Heart left ventricle (tissue), 16 donors: Measurements from ENCODE around the gene FZD10. TPM values are rescaled to one million over a fixed set of nuclear protein-coding genes. Genes with fewer than 3 reads are reported as not detected.

Experiments used
- ATAC-seq, 4 donors: fragments of 200-7000 bp; cut with Tn5 transposase; one replicate each; pipeline ENCODE4 v1.9.1; 2020 to 2022; ENCODE audit warnings: moderate library complexity in 4 of 4, mild to moderate bottlenecking in 3 of 4, moderate number of reproducible peaks in 1 of 4
- DNase-seq, 5 donors: peaks; one replicate each; pipeline ENCODE4 v3.0.0-alpha.2; 2020
- H3K27ac ChIP-seq, 12 donors: fragments of 200-600 bp; sonication (generic) in 4 of 12; one replicate each; pipeline versions ENCODE4 v1.5.0 to v1.8.0; 2016 to 2022; ENCODE audit warnings: mild to moderate bottlenecking in 2 of 12
- H3K27me3 ChIP-seq, 9 donors: fragments of 200-600 bp; sonication (generic) in 2 of 9; one replicate each; pipeline versions ENCODE4 v1.5.1 to v1.8.0; 2016 to 2022; ENCODE audit warnings: mild to moderate bottlenecking in 3 of 9
- H3K36me3 ChIP-seq, 9 donors: fragments of 200-600 bp; sonication (generic) in 2 of 9; one replicate each; pipeline versions ENCODE4 v1.5.0 to v1.8.0; 2018 to 2022; ENCODE audit warnings: mild to moderate bottlenecking in 2 of 9
- H3K4me1 ChIP-seq, 12 donors: fragments of 200-600 bp; sonication (generic) in 4 of 12; one replicate each; pipeline versions ENCODE4 v1.5.0 to v1.8.0; 2016 to 2022; ENCODE audit warnings: mild to moderate bottlenecking in 3 of 12
- H3K4me3 ChIP-seq, 12 donors: fragments of 200-600 bp; sonication (generic) in 4 of 12; one replicate each; pipeline versions ENCODE4 v1.5.0 to v1.8.0; 2017 to 2022; ENCODE audit warnings: mild to moderate bottlenecking in 9 of 12, moderate library complexity in 4 of 12
- H3K9me3 ChIP-seq, 12 donors: fragments of 200-600 bp; sonication (generic) in 4 of 12; one replicate each; pipeline versions ENCODE4 v1.5.0 to v1.8.0; 2016 to 2022; ENCODE audit warnings: mild to moderate bottlenecking in 1 of 12
- CTCF ChIP-seq, 12 donors: fragments of 200-600 bp; sonication (generic) in 4 of 12; IDR thresholded peaks; one replicate each; pipeline versions ENCODE4 v1.5.0 to v1.8.0; 2018 to 2022; ENCODE audit warnings: antibody characterized with exemption in 12 of 12, mild to moderate bottlenecking in 5 of 12
- POLR2A ChIP-seq, 2 donors: fragments of 450-650 bp; IDR thresholded peaks; one replicate each; pipeline ENCODE4 v1.6.1; 2017; ENCODE audit warnings: antibody characterized with exemption in 2 of 2, mild to moderate bottlenecking in 2 of 2, moderate library complexity in 2 of 2
- WGBS, 4 donors: extraction: QIAGEN DNeasy Blood & Tissue Kit in 2 of 4; methylation state at CpG; one replicate each; pipeline versions ENCODE4 v1.1.5 to v1.1.7; 2013 to 2018; 5-methylcytosine and 5-hydroxymethylcytosine counted together
- intact Hi-C, 10 donors: fragments of 100-400 bp; cut with DNase I; formaldehyde crosslinking; loops; one replicate each; pipeline versions ENCODE4 v1.11.1 to v1.14.2; 2022
- polyA plus RNA-seq, 2 donors: library from polyadenylated mRNA; stranded (reverse); fragments of 200-250 nt; gene quantifications; one replicate each; pipeline ENCODE4 v1.2.3, GENCODE V29; 2013
- total RNA-seq, 9 donors: library from RNA; depleted of rRNA in 2 of 9; stranded (reverse); fragments of >200 nt in 2 of 9; fragmentation: NEBNext Ultra II Directional in 3 of 9; extraction: Animal tissue kit (Norgen Biotek cat#: 25700) in 3 of 9; gene quantifications; one replicate each; pipeline versions ENCODE4 v1.1.0 to v1.2.4, GENCODE V29; 2016 to 2023
- donor health status: ischemic (EF 13 %, LVEDD 7.1; RV severe dilation, severe dysfunction).
- donor health status: healthy with polysubstance abuse.
- donor health status: DM: no; HTN: yes; CAD: no.
- donor health status: DM: no; HTN: no; CAD: no.
- donor health status: ischemic (EF 25% LVEDD 6.9; RV normal size, moderate dysfunction).
- donor health status: ischemic (EF 25% LVEDD 5.7; RV mildly dilated, moderate dysfunction).
- donor health status: healthy.
- donor health status: DM: yes; HTN: yes; CAD: no.
- donor health status: ischemic (EF 35%, LVEDD 5.7; RV mildly dilated, moderate dysfunction).
- donor health status: nonischemic (EF 11% LVEDD 7.7; RV severe dilation, severe dysfunction).
- donor health status: DM: yes; HTN: yes; CAD: no.
- donor health status: PGD.
- donor health status: ischemic (EF 29% LVEDD 5.4; RV normal size, mild dysfunction).
- donor health status: nonischemic (EF 23%, LVEDD 6.1; RV moderate dilation, normal function).

The FZD10 gene
- total and polyA plus RNA-seq, 11 donors, result 0.06 to 0.23 (median 0.10) TPM; not detected in 3

- 44 to 57% (median 53%) methylated on average over 13 of the region's 13 CpGs for WGBS, 4 donors
Observed at GRCh38 chr12:130186651-130187268, 24.5 kb downstream of the FZD10 start.

DNA sequence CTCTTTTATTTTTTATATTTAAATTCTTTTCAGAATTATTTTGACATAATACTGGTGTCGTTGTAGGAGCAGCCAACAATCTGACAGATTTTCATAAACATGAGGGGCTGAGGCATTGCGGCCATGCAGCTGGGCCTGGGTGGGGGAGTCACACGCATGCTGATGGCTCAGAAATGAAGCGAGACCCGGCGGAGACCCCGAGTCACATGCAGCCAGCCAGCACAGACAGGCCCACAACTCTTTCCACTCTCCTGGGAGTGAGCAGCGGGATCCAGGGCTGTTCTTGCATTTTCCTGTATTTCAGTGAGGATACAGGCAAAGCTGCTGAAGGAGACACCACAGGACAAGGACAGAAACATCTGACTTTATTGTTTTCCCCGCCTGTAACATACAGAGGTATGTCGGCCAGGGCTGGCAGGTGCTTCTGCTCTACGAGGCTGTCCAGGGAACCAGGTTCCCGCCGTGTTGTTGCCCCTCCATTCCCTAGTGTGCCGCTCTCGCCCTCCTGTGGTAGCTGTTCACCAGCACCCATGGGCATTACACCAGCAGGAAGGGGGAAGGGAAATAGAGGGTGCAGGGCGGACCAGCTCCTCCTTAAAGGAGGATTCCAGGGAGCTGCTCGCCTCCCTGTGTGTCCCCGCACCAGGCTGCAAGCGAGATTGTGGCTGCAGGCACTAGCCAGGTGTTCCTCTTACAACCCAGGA, 30.5 kb downstream of the FZD10 start:
- Histone ChIP-seq H3K4me1 (no peaks in the 10 kb centered on the region), H3K4me3 (no peak overlapping the region), H3K9me3 (no peaks in the 10 kb centered on the region), H3K27ac (no peak overlapping the region), H3K27me3 (peaks cover 0 to 39% (median 0%) of the 10 kb centered on the region in 9 donors), H3K36me3 (no peaks in the 10 kb centered on the region)
- intact Hi-C loops, result no loop called here
- DNase-seq, result no peak
- 54 to 59% (median 57%) methylated on average over 18 to 19 of the region's 19 CpGs for WGBS, 4 donors
- no peak for TF ChIP-seq CTCF (IDR thresholded peaks at IDR 0.05)
- TF ChIP-seq POLR2A (IDR thresholded peaks at IDR 0.05), result no peak
- ATAC-seq, result no peak

More at GRCh38 chr12:130186651-130187268, 24.5 kb downstream of the FZD10 start:
- no peak overlapping the region for H3K4me3 ChIP-seq
- H3K4me1 ChIP-seq, result no peaks in the 10 kb centered on the region
- no peak for DNase-seq
- H3K27me3 ChIP-seq, result peaks cover 0 to 16% (median 0%) of the 10 kb centered on the region in 9 donors
- no peak for ATAC-seq
- no peak for TF ChIP-seq CTCF (IDR thresholded peaks at IDR 0.05)
- TF ChIP-seq POLR2A (IDR thresholded peaks at IDR 0.05), result no peak
- H3K27ac ChIP-seq, result no peak overlapping the region
- no peaks in the 10 kb centered on the region for H3K36me3 ChIP-seq
- intact Hi-C loops, result no loop called here
- peaks cover 0 to 7% (median 0%) of the 10 kb centered on the region in 12 donors for H3K9me3 ChIP-seq

- TF ChIP-seq CTCF (IDR thresholded peaks at IDR 0.05) (no peak), POLR2A (IDR thresholded peaks at IDR 0.05) (no peak)
- 41 to 46% (median 44%) methylated on average over 10 of the region's 10 CpGs for WGBS, 4 donors
Observed at GRCh38 chr12:130194154-130194553, 31.9 kb downstream of the FZD10 start.

DNA sequence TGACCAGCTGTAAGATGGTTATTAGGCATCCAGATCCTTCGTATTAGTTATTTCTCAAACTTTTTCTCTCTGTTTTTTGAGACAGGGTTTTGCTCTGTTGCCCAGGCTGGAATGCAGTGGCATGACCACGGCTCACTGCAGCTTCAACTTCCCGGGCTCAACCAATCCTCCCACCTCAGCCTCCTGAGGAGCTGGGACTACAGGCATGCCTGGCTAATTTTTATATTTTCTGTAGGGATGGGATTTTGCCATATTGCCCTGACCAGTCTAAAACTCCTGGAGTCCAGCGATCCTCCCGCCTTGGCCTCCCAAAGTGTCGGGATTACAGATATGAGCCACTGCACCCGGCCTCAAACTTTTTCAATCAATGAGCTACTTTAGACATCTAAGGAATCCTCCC, 33.1 kb downstream of the FZD10 start:
- TF ChIP-seq CTCF (IDR thresholded peaks at IDR 0.05), result no peak
- TF ChIP-seq POLR2A (IDR thresholded peaks at IDR 0.05), result no peak
- 86 to 94% (median 90%) methylated on average over 7 of the region's 7 CpGs for WGBS, 4 donors
- Histone ChIP-seq H3K4me3 (no peak overlapping the region), H3K27me3 (peaks cover 0 to 52% (median 0%) of the 10 kb centered on the region in 9 donors), H3K27ac (no peak overlapping the region), H3K9me3 (no peaks in the 10 kb centered on the region), H3K36me3 (no peaks in the 10 kb centered on the region), H3K4me1 (no peaks in the 10 kb centered on the region)
- DNase-seq, result no peak
- ATAC-seq, result no peak
- intact Hi-C loops, result no loop called here

More at GRCh38 chr12:130194154-130194553, 31.9 kb downstream of the FZD10 start:
- no peak for DNase-seq
- no peak overlapping the region for H3K27ac ChIP-seq
- H3K9me3 ChIP-seq, result no peaks in the 10 kb centered on the region
- H3K4me3 ChIP-seq, result no peak overlapping the region
- no peak for ATAC-seq
- intact Hi-C loops, result no loop called here
- H3K27me3 ChIP-seq, result peaks cover 0 to 40% (median 0%) of the 10 kb centered on the region in 9 donors
- H3K4me1 ChIP-seq, result no peaks in the 10 kb centered on the region
- H3K36me3 ChIP-seq, result no peaks in the 10 kb centered on the region
